ENCODE data around the gene TAB2.

- TF ChIP-seq, protein P1, sequence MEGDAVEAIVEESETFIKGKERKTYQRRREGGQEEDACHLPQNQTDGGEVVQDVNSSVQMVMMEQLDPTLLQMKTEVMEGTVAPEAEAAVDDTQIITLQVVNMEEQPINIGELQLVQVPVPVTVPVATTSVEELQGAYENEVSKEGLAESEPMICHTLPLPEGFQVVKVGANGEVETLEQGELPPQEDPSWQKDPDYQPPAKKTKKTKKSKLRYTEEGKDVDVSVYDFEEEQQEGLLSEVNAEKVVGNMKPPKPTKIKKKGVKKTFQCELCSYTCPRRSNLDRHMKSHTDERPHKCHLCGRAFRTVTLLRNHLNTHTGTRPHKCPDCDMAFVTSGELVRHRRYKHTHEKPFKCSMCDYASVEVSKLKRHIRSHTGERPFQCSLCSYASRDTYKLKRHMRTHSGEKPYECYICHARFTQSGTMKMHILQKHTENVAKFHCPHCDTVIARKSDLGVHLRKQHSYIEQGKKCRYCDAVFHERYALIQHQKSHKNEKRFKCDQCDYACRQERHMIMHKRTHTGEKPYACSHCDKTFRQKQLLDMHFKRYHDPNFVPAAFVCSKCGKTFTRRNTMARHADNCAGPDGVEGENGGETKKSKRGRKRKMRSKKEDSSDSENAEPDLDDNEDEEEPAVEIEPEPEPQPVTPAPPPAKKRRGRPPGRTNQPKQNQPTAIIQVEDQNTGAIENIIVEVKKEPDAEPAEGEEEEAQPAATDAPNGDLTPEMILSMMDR (IDR thresholded peaks at IDR 0.05; ENCODE audit: poor library complexity) = no peak
- TF ChIP-seq EZH2phosphoT487 (IDR thresholded peaks at IDR 0.05; ENCODE audit: low read depth, severe bottlenecking, unreplicated experiment) (no peak), EZH2 (IDR thresholded peaks at IDR 0.05; ENCODE audit: borderline replicate concordance) (no peak)
These were observed 53.6 kb downstream of the TAB2 start for GRCh38 chr6:149371154-149371553.
